Sigmoid colon (tissue), 7 donors: ENCODE measurements around the gene SLC48A1. TPM values are rescaled to one million over a fixed set of nuclear protein-coding genes. Genes with fewer than 3 reads are reported as not detected.

Experiments
- DNase-seq: peaks from one replicate; pipeline ENCODE4 v3.0.0-alpha.2; 2019
- H3K27ac ChIP-seq, 4 donors: fragments of 200-600 bp; sonication (generic); one replicate each; pipeline ENCODE4 v1.5.1; 2016 to 2019; ENCODE audit warnings: mild to moderate bottlenecking in 1 of 4
- H3K27me3 ChIP-seq, 3 donors: fragments of 200-600 bp; sonication (generic); one replicate each; pipeline ENCODE4 v1.5.1; 2019; ENCODE audit warnings: mild to moderate bottlenecking in 1 of 3
- H3K36me3 ChIP-seq, 4 donors: fragments of 200-600 bp; sonication (generic); one replicate each; pipeline ENCODE4 v1.5.1; 2016 to 2019
- H3K4me1 ChIP-seq, 4 donors: fragments of 200-600 bp; sonication (generic); one replicate each; pipeline ENCODE4 v1.5.1; 2017 to 2019
- H3K4me3 ChIP-seq, 4 donors: fragments of 200-600 bp; sonication (generic); one replicate each; pipeline ENCODE4 v1.5.1; 2017 to 2019; ENCODE audit warnings: mild to moderate bottlenecking in 2 of 4, moderate library complexity in 1 of 4
- H3K9me3 ChIP-seq, 4 donors: fragments of 200-600 bp in 3 of 4; sonication (generic) in 3 of 4; one replicate each; pipeline versions ENCODE4 v1.5.1 to v1.6.1; 2013 to 2019
- EP300 ChIP-seq, 4 donors: sonication (generic); formaldehyde crosslinking; IDR thresholded peaks; one replicate each; pipeline ENCODE4 v1.6.1; 2017; ENCODE audit warnings: antibody characterized with exemption in 4 of 4
- POLR2A ChIP-seq, 2 donors: fragments of 450-650 bp; IDR thresholded peaks; one replicate each; pipeline ENCODE4 v1.6.1; 2016; ENCODE audit warnings: antibody characterized with exemption in 2 of 2, mild to moderate bottlenecking in 2 of 2, moderate library complexity in 2 of 2
- POLR2AphosphoS5 ChIP-seq, 4 donors: sonication (generic); formaldehyde crosslinking; IDR thresholded peaks; one replicate each; pipeline ENCODE4 v1.6.1; 2017; ENCODE audit warnings: antibody characterized with exemption in 4 of 4
- WGBS, 2 donors: extraction: QIAGEN DNeasy Blood & Tissue Kit; methylation state at CpG; one replicate each; pipeline ENCODE4 v1.1.7; 2013; 5-methylcytosine and 5-hydroxymethylcytosine counted together
- intact Hi-C: fragments of 100-400 bp; cut with DNase I; formaldehyde crosslinking; loops from one replicate; pipeline ENCODE4 v1.15.1; 2023
- polyA plus RNA-seq, 3 donors: library from polyadenylated mRNA; stranded (reverse); fragments of 200-250 nt; gene quantifications; one replicate each; pipeline ENCODE4 v1.2.3, GENCODE V29; 2013
- total RNA-seq, 4 donors: library from RNA; depleted of rRNA; stranded (reverse); fragments of >200 nt; gene quantifications; one replicate each; pipeline ENCODE4 v1.1.0, GENCODE V29; 2016
- TF ChIP-seq, protein P1 (sequence below), 4 experiments: fragments of 450-650 bp in 3 of 4; fragments of 200-600 bp in 1 of 4; IDR thresholded peaks; one replicate each; pipeline ENCODE4 v1.5.1; 2016 to 2019; ENCODE audit warnings: antibody characterized with exemption in 4 of 4, mild to moderate bottlenecking in 3 of 4, moderate library complexity in 2 of 4
- donor health status: healthy with polysubstance abuse.
- donor health status: Bipolar disorder and iron deficiency.
- donor health status: healthy.

SLC48A1 gene
- total and polyA plus RNA-seq, 7 donors, result 6.9 to 46.6 (median 30.3) TPM

DNA sequence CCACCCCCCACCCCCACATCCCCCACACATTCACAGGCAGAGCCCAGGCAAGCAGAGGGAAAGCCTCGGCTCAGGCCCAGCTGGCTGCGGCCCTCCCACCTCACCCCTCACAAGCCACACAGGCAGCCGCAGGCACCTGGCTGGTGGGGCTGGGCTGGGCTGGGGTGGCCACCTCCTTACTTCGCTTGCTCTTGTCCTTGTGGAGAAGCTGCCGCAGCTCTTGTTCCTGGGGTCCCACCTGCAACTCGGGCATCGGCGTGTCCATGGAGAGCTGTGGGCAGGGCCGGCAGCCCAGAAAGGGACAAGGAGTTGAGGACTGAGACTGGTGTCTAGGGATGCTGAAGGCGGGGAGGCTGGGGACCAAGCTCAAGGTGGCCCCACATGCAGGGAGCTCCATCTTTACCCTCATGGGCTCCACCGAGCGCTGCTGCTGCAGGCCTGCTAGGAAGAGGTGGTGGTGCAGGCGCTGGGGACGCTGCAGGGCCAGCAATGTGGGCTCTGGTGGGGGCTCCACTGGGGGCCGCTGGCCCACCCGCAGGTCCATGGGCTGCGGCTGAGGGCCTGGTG lies 25.4 kb downstream of the SLC48A1 start:
- no peak for DNase-seq
- WGBS, 2 donors, result 84 to 95% methylated on average over 17 of the region's 17 CpGs
- TF ChIP-seq POLR2A (IDR thresholded peaks at IDR 0.05), result no peak
- TF ChIP-seq, protein P1, sequence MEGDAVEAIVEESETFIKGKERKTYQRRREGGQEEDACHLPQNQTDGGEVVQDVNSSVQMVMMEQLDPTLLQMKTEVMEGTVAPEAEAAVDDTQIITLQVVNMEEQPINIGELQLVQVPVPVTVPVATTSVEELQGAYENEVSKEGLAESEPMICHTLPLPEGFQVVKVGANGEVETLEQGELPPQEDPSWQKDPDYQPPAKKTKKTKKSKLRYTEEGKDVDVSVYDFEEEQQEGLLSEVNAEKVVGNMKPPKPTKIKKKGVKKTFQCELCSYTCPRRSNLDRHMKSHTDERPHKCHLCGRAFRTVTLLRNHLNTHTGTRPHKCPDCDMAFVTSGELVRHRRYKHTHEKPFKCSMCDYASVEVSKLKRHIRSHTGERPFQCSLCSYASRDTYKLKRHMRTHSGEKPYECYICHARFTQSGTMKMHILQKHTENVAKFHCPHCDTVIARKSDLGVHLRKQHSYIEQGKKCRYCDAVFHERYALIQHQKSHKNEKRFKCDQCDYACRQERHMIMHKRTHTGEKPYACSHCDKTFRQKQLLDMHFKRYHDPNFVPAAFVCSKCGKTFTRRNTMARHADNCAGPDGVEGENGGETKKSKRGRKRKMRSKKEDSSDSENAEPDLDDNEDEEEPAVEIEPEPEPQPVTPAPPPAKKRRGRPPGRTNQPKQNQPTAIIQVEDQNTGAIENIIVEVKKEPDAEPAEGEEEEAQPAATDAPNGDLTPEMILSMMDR (IDR thresholded peaks at IDR 0.05), result no peak
- TF ChIP-seq POLR2AphosphoS5 (IDR thresholded peaks at IDR 0.05), result no peak
- no peak for TF ChIP-seq EP300 (IDR thresholded peaks at IDR 0.05)
- Histone ChIP-seq H3K36me3 (peaks cover 29 to 54% (median 50%) of the 10 kb centered on the region in 4 donors), H3K4me3 (no peak overlapping the region), H3K9me3 (no peaks in the 10 kb centered on the region), H3K27me3 (no peaks in the 10 kb centered on the region), H3K27ac (peak overlapping the region in 3 of 4 donors; percentile 69 to 99 (median 99)), H3K4me1 (peaks cover 0 to 57% (median 56%) of the 10 kb centered on the region in 4 donors)
- intact Hi-C loops, result loop anchor here (2.0 kb wide), 1 partner anchor 38 kb away; no protein-coding TSS in a partner anchor

DNA sequence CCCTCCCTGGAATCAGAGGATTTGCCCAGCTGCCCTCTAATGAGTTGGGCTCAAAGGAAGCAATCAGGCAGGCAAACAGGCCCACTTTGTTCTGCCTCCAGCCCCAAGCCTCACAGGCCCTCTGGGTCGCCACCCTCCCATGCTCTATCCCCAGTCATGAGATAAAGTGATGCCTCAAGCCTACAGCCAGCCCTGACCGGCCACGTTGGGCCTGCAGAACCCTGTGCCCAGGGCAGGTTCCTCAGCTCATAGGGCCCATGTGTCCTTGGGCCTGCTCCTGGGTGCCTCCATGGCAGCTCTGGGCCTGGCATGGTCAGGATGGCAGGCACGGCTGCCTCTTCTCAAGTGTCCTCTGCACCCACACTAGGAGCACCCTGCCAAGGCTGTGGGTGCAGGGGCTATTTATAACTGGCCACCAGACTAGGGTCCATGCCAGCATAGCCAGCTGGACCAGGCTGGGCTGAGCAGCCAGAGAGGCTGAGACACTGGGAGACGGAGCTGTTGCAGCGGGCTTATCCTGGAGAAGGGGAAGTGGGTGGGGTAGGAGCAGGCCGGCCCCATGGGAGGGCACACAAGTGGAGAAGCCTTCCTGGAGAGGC lies 26.4 kb downstream of the SLC48A1 start:
- 81 to 88% methylated on average over 7 of the region's 7 CpGs for WGBS, 2 donors
- intact Hi-C loops, result loop anchor here (2.0 kb wide), 1 partner anchor 37 kb away; no protein-coding TSS in a partner anchor
- peaks cover 19 to 44% (median 40%) of the 10 kb centered on the region in 4 donors for H3K36me3 ChIP-seq
- peak overlapping the region; percentile 69 to 99 (median 98) for H3K27ac ChIP-seq
- H3K9me3 ChIP-seq, result no peaks in the 10 kb centered on the region
- H3K4me1 ChIP-seq, result peaks cover 0 to 67% (median 66%) of the 10 kb centered on the region in 4 donors
- TF ChIP-seq POLR2AphosphoS5 (IDR thresholded peaks at IDR 0.05), result peak in 2 of 4 donors; percentile 54 to 57
- no peak for TF ChIP-seq EP300 (IDR thresholded peaks at IDR 0.05)
- TF ChIP-seq, protein P1 (IDR thresholded peaks at IDR 0.05), result no peak
- TF ChIP-seq POLR2A (IDR thresholded peaks at IDR 0.05), result no peak
- H3K27me3 ChIP-seq, result no peaks in the 10 kb centered on the region
- H3K4me3 ChIP-seq, result no peak overlapping the region
- peak; percentile 88 for DNase-seq

DNA sequence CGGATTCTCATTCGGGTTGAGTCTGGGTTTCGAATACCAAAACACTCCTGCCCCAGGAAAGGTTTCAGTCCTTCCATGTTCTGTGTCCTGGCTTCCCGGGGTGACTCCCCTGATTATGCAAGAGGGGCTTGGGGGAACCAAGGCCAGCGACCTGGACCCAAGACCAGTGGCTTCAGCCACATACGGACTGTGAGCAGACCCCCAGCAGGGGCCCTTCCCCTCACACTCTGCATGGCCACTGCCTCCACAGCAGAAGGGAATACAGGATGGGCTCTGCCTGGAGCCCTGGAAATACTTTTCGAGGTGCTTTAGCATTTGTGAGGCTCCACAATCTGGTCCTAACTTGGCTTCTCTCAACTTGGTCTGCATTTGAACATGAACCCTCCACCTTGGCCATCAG lies 27.5 kb downstream of the SLC48A1 start:
- 93 to 94% methylated on average over 7 of the region's 7 CpGs for WGBS, 2 donors
- no peaks in the 10 kb centered on the region for H3K9me3 ChIP-seq
- H3K27me3 ChIP-seq, result no peaks in the 10 kb centered on the region
- peaks cover 10 to 32% (median 29%) of the 10 kb centered on the region in 4 donors for H3K36me3 ChIP-seq
- peak overlapping the region; percentile 69 to 99 (median 98) for H3K27ac ChIP-seq
- peaks cover 0 to 78% (median 77%) of the 10 kb centered on the region in 4 donors for H3K4me1 ChIP-seq
- intact Hi-C loops, result no loop called here
- no peak for TF ChIP-seq POLR2AphosphoS5 (IDR thresholded peaks at IDR 0.05)
- no peak for TF ChIP-seq EP300 (IDR thresholded peaks at IDR 0.05)
- TF ChIP-seq, protein P1 (IDR thresholded peaks at IDR 0.05), result no peak
- TF ChIP-seq POLR2A (IDR thresholded peaks at IDR 0.05), result no peak
- no peak overlapping the region for H3K4me3 ChIP-seq
- DNase-seq, result no peak

DNA sequence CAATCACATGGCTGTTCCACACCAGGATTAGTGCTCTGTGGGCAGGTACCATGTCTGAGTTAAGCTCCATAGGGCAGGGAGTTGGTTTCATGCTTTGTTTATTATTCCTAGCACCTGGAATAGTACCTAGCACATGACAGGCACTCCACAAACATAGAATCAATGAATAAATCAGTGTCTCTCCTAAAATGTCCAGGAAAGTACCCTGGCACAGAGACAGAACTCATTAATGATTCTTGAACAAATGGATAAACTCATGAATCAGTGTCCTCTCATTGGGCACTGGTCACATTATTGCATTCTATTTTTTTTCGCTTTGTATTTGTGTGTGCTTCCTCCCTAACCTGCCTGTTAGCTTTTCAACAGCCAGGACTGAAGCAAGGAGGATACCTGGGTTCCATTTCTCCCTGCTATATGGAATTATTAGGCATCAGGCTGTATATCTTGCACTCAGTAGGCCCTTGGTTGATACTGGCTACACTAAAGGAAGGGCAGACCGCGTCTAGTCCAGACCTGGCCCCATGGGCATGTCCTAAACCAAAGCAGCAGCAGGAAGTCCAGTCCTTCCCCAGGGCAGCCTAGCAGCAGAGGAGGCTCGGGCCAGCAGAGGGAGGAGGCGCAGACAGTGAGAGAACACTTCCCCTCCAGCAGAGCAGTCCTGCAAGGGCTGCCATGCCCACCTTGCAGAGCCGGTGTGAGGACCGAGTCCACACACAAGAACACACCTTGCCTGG lies 28.3 kb downstream of the SLC48A1 start:
- WGBS, 2 donors, result 71 to 75% methylated on average over 7 of the region's 7 CpGs
- no peak overlapping the region for H3K4me3 ChIP-seq

More for the DNA sequence above, 28.3 kb downstream of the SLC48A1 start:
- Histone ChIP-seq H3K27ac (peak overlapping the region; percentile 69 to 99 (median 98)), H3K4me1 (peaks cover 0 to 86% (median 85%) of the 10 kb centered on the region in 4 donors), H3K36me3 (peaks cover 4 to 26% (median 23%) of the 10 kb centered on the region in 4 donors), H3K27me3 (no peaks in the 10 kb centered on the region), H3K9me3 (no peaks in the 10 kb centered on the region)
- DNase-seq, result no peak
- intact Hi-C loops, result no loop called here
- TF ChIP-seq, protein P1 (IDR thresholded peaks at IDR 0.05), result peak in 2 of 4 experiments; percentile 10 to 31
- no peak for TF ChIP-seq POLR2AphosphoS5 (IDR thresholded peaks at IDR 0.05)
- no peak for TF ChIP-seq POLR2A (IDR thresholded peaks at IDR 0.05)
